Muscle layer of duodenum (tissue), 2 donors: Measurements from ENCODE around the gene LGALS3.

Experiments
- H3K27ac ChIP-seq: one replicate; pipeline ENCODE4 v1.7.0; 2013; ENCODE audit warnings: mild to moderate bottlenecking, low read length
- H3K27me3 ChIP-seq: one replicate; pipeline ENCODE4 v1.7.0; 2013; ENCODE audit warnings: low read depth, mild to moderate bottlenecking, control low read depth, low read length
- H3K36me3 ChIP-seq, 2 donors: one replicate each; pipeline ENCODE4 v1.7.0; 2013; ENCODE audit warnings: low read length in 2 of 2, control low read depth in 1 of 2, mild to moderate bottlenecking in 1 of 2; ENCODE audit not compliant: insufficient read depth in 2 of 2, control insufficient read depth in 1 of 2
- H3K4me1 ChIP-seq, 2 donors: one replicate each; pipeline ENCODE4 v1.7.0; 2013; ENCODE audit warnings: low read length in 2 of 2, mild to moderate bottlenecking in 2 of 2, control low read depth in 1 of 2, moderate library complexity in 1 of 2; ENCODE audit not compliant: insufficient read depth in 2 of 2, control insufficient read depth in 1 of 2
- H3K4me3 ChIP-seq, 2 donors: one replicate each; pipeline ENCODE4 v1.7.0; 2013; ENCODE audit warnings: low read length in 2 of 2, low read depth in 1 of 2, mild to moderate bottlenecking in 1 of 2
- H3K9me3 ChIP-seq, 2 donors: one replicate each; pipeline ENCODE4 v1.7.0; 2013; ENCODE audit warnings: low read length in 2 of 2, control low read depth in 1 of 2, mild to moderate bottlenecking in 1 of 2; ENCODE audit not compliant: control insufficient read depth in 1 of 2
- donor health status: healthy.

The LGALS3 gene

GRCh38 chr14:55115861-55116245 lies 13.2 kb upstream of the LGALS3 start:
- Histone ChIP-seq H3K27ac (peak overlapping the region; percentile 24), H3K4me3 (no peak overlapping the region), H3K4me1 (peaks cover 0 to 11% of the 10 kb centered on the region in 2 donors)

GRCh38 chr14:55116246-55117030 lies 12.6 kb upstream of the LGALS3 start:
- Histone ChIP-seq H3K27me3 (no peaks in the 10 kb centered on the region), H3K9me3 (no peaks in the 10 kb centered on the region), H3K27ac (peak overlapping the region; percentile 24), H3K4me3 (no peak overlapping the region), H3K36me3 (no peaks in the 10 kb centered on the region), H3K4me1 (peaks cover 0 to 11% of the 10 kb centered on the region in 2 donors)

More at GRCh38 chr14:55115861-55116245, 13.2 kb upstream of the LGALS3 start:
- Histone ChIP-seq H3K36me3 (no peaks in the 10 kb centered on the region), H3K9me3 (no peaks in the 10 kb centered on the region), H3K27me3 (no peaks in the 10 kb centered on the region)

- H3K4me1 ChIP-seq = peaks cover 7 to 13% of the 10 kb centered on the region in 2 donors
- H3K9me3 ChIP-seq = no peaks in the 10 kb centered on the region
- H3K27ac ChIP-seq = peak overlapping the region; percentile 54
- no peaks in the 10 kb centered on the region for H3K36me3 ChIP-seq
- no peak overlapping the region for H3K4me3 ChIP-seq
- H3K27me3 ChIP-seq = no peaks in the 10 kb centered on the region
Observed at GRCh38 chr14:55117803-55118441, 11.1 kb upstream of the LGALS3 start.

GRCh38 chr14:55118761-55119160 lies 10.3 kb upstream of the LGALS3 start:
- peak overlapping the region; percentile 54 for H3K27ac ChIP-seq
- H3K9me3 ChIP-seq = no peaks in the 10 kb centered on the region
- H3K27me3 ChIP-seq = no peaks in the 10 kb centered on the region
- H3K4me3 ChIP-seq = no peak overlapping the region
- peaks cover 10 to 16% of the 10 kb centered on the region in 2 donors for H3K4me1 ChIP-seq
- no peaks in the 10 kb centered on the region for H3K36me3 ChIP-seq

GRCh38 chr14:55120571-55121495 lies 8.2 kb upstream of the LGALS3 start:
- peaks cover 10 to 20% of the 10 kb centered on the region in 2 donors for H3K4me1 ChIP-seq
- no peak overlapping the region for H3K4me3 ChIP-seq
- H3K9me3 ChIP-seq = no peaks in the 10 kb centered on the region
- H3K36me3 ChIP-seq = no peaks in the 10 kb centered on the region
- no peak overlapping the region for H3K27ac ChIP-seq
- no peaks in the 10 kb centered on the region for H3K27me3 ChIP-seq

- H3K4me3 ChIP-seq = no peak overlapping the region
- no peaks in the 10 kb centered on the region for H3K9me3 ChIP-seq
- peaks cover 10 to 25% of the 10 kb centered on the region in 2 donors for H3K4me1 ChIP-seq
- H3K27me3 ChIP-seq = no peaks in the 10 kb centered on the region
- H3K27ac ChIP-seq = peak overlapping the region; percentile 26
- H3K36me3 ChIP-seq = no peaks in the 10 kb centered on the region
Observed at GRCh38 chr14:55121628-55122439, 7.2 kb upstream of the LGALS3 start.

GRCh38 chr14:55122440-55122986 lies 6.5 kb upstream of the LGALS3 start:
- Histone ChIP-seq H3K4me1 (peaks cover 10 to 25% of the 10 kb centered on the region in 2 donors), H3K9me3 (no peaks in the 10 kb centered on the region), H3K27ac (peak overlapping the region; percentile 26), H3K4me3 (no peak overlapping the region), H3K27me3 (no peaks in the 10 kb centered on the region), H3K36me3 (no peaks in the 10 kb centered on the region)

- H3K4me3 ChIP-seq = no peak overlapping the region
- peaks cover 10 to 20% of the 10 kb centered on the region in 2 donors for H3K4me1 ChIP-seq
- no peaks in the 10 kb centered on the region for H3K36me3 ChIP-seq
- peak overlapping the region; percentile 26 for H3K27ac ChIP-seq
- no peaks in the 10 kb centered on the region for H3K27me3 ChIP-seq
- no peaks in the 10 kb centered on the region for H3K9me3 ChIP-seq
Observed at GRCh38 chr14:55123101-55123500, 6.0 kb upstream of the LGALS3 start.

- H3K27ac ChIP-seq = no peak overlapping the region
- no peaks in the 10 kb centered on the region for H3K9me3 ChIP-seq
- no peaks in the 10 kb centered on the region for H3K36me3 ChIP-seq
- H3K4me1 ChIP-seq = peaks cover 10 to 13% of the 10 kb centered on the region in 2 donors
- H3K4me3 ChIP-seq = no peak overlapping the region
- H3K27me3 ChIP-seq = no peaks in the 10 kb centered on the region
Observed at GRCh38 chr14:55123852-55124639, 5.0 kb upstream of the LGALS3 start.
